HL-60 (cell line): Measurements from ENCODE around the gene APPL2.

Experiments
- DNase-seq, 2 experiments: peaks; one replicate each; pipeline ENCODE4 v3.0.0-alpha.2; 2010 to 2020; ENCODE audit warnings: low read depth in 1 of 2, low spot score in 1 of 2
- H3K27ac ChIP-seq: fragments of 250-450 bp; sonication (Bioruptor Pico); replicated peaks from 2 replicates; pipeline ENCODE4 v1.5.1; 2020; ENCODE audit warnings: mild to moderate bottlenecking, moderate library complexity
- H3K27me3 ChIP-seq: fragments of 250-450 bp; sonication (Bioruptor Pico); 2 replicates; pipeline ENCODE4 v1.5.1; 2021; ENCODE audit warnings: mild to moderate bottlenecking, moderate library complexity; ENCODE audit not compliant: insufficient read depth, poor library complexity, severe bottlenecking
- H3K4me3 ChIP-seq: replicated peaks from 2 replicates; pipeline ENCODE4 v1.5.1; 2011; ENCODE audit warnings: mild to moderate bottlenecking, control low read depth, low read length; ENCODE audit not compliant: insufficient read depth
- GABPA ChIP-seq: IDR thresholded peaks from 2 replicates; pipeline ENCODE4 v1.6.1; 2012; ENCODE audit warnings: low read depth
- POLR2AphosphoS5 ChIP-seq: IDR thresholded peaks from 2 replicates; pipeline ENCODE4 v1.6.1; 2012; ENCODE audit warnings: low read depth
- REST ChIP-seq: IDR thresholded peaks from 2 replicates; pipeline ENCODE4 v1.6.1; 2012; ENCODE audit warnings: low read depth; ENCODE audit not compliant: insufficient replicate concordance
- SPI1 ChIP-seq: IDR thresholded peaks from 2 replicates; pipeline ENCODE4 v1.6.1; 2012; ENCODE audit warnings: low read depth, mild to moderate bottlenecking, borderline replicate concordance
- TF ChIP-seq, protein P1 (sequence below): IDR thresholded peaks from one replicate; pipeline ENCODE4 v1.5.1; 2011; ENCODE audit warnings: low read length, control low read depth, inconsistent platforms; ENCODE audit not compliant: insufficient read depth

The APPL2 gene

GRCh38 chr12:105157606-105158005 lies 78.4 kb downstream of the APPL2 start:
- Histone ChIP-seq H3K4me3 (no peak overlapping the region), H3K27ac (no peak overlapping the region), H3K27me3 (no peaks in the 10 kb centered on the region)
- TF ChIP-seq SPI1, result no peak
- TF ChIP-seq, protein P1, sequence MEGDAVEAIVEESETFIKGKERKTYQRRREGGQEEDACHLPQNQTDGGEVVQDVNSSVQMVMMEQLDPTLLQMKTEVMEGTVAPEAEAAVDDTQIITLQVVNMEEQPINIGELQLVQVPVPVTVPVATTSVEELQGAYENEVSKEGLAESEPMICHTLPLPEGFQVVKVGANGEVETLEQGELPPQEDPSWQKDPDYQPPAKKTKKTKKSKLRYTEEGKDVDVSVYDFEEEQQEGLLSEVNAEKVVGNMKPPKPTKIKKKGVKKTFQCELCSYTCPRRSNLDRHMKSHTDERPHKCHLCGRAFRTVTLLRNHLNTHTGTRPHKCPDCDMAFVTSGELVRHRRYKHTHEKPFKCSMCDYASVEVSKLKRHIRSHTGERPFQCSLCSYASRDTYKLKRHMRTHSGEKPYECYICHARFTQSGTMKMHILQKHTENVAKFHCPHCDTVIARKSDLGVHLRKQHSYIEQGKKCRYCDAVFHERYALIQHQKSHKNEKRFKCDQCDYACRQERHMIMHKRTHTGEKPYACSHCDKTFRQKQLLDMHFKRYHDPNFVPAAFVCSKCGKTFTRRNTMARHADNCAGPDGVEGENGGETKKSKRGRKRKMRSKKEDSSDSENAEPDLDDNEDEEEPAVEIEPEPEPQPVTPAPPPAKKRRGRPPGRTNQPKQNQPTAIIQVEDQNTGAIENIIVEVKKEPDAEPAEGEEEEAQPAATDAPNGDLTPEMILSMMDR, result no peak
- no peak for TF ChIP-seq REST
- no peak for TF ChIP-seq POLR2AphosphoS5
- TF ChIP-seq GABPA, result no peak
- DNase-seq, result no peak

GRCh38 chr12:105156260-105156659 lies 79.7 kb downstream of the APPL2 start:
- TF ChIP-seq POLR2AphosphoS5 (no peak), REST (no peak), GABPA (no peak), SPI1 (no peak)
- TF ChIP-seq, protein P1, result no peak
- no peak for DNase-seq
- Histone ChIP-seq H3K27me3 (no peaks in the 10 kb centered on the region), H3K4me3 (no peak overlapping the region), H3K27ac (no peak overlapping the region)

DNA sequence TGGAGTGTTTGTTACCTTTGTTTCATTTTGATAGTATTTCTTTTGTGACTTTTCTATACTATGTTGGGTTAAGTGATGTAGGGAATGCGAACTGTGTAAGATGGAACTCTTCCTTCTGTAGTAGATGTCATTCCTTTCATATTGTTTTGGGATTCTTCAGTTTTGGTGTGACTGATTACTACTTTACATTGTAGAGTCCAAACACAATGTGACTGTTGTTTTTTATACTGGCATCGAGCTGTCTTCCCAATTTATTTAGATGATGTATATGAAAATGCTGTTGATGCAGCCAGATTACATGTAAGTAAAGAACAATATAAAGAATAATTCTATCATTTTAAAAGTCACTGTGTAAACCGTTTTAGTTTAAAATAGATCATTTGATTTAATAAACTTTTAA lies 93.7 kb downstream of the APPL2 start:
- H3K4me3 ChIP-seq, result no peak overlapping the region
- no peaks in the 10 kb centered on the region for H3K27me3 ChIP-seq
- no peak overlapping the region for H3K27ac ChIP-seq
- TF ChIP-seq, protein P1, result no peak
- no peak for TF ChIP-seq POLR2AphosphoS5
- TF ChIP-seq REST, result no peak
- TF ChIP-seq GABPA, result no peak
- TF ChIP-seq SPI1, result no peak
- DNase-seq, result no peak
